GM23338 (cell line): ENCODE data around the gene UPP1. TPM values are rescaled to one million over a fixed set of nuclear protein-coding genes. Genes with fewer than 3 reads are reported as not detected.

ENCODE experiments used
- ATAC-seq: fragments of 200-7000 bp; cut with Tn5 transposase; 3 replicates; pipeline ENCODE4 v1.9.1; 2020
- DNase-seq: peaks from one replicate; pipeline ENCODE4 v3.0.0-alpha.2; 2015; ENCODE audit warnings: low spot score
- H2AFZ ChIP-seq: fragments of 200-600 bp; sonication (generic); 2 replicates; pipeline ENCODE4 v1.8.0; 2016; ENCODE audit warnings: antibody characterized with exemption, mild to moderate bottlenecking, moderate library complexity
- H3F3A ChIP-seq: fragments of 200-600 bp; sonication (generic); replicated peaks from 2 replicates; pipeline ENCODE4 v1.8.0; 2017; ENCODE audit warnings: antibody characterized with exemption, mixed run types, low read depth
- H3K27ac ChIP-seq: fragments of 200-600 bp; sonication (generic); 2 replicates; pipeline ENCODE4 v1.6.1; 2016; ENCODE audit warnings: low read depth
- H3K27me3 ChIP-seq: fragments of 200-600 bp; sonication (generic); 2 replicates; pipeline ENCODE4 v1.8.0; 2016; ENCODE audit warnings: mild to moderate bottlenecking, mixed run types, moderate library complexity; ENCODE audit not compliant: insufficient read depth
- H3K36me3 ChIP-seq: fragments of 200-600 bp; sonication (generic); 2 replicates; pipeline ENCODE4 v1.8.0; 2016; ENCODE audit warnings: mild to moderate bottlenecking; ENCODE audit not compliant: insufficient read depth
- H3K4me1 ChIP-seq: fragments of 200-600 bp; sonication (generic); 2 replicates; pipeline ENCODE4 v1.8.0; 2016; ENCODE audit warnings: mild to moderate bottlenecking, moderate library complexity; ENCODE audit not compliant: insufficient read depth
- H3K4me2 ChIP-seq: fragments of 200-600 bp; sonication (generic); 2 replicates; pipeline ENCODE4 v1.7.1; 2017; ENCODE audit warnings: mixed run types
- H3K4me3 ChIP-seq: fragments of 200-600 bp; sonication (generic); 2 replicates; pipeline ENCODE4 v1.6.1; 2016; ENCODE audit warnings: mixed run types
- H3K79me2 ChIP-seq: fragments of 200-600 bp; sonication (generic); replicated peaks from 2 replicates; pipeline ENCODE4 v1.8.0; 2017; ENCODE audit warnings: mild to moderate bottlenecking; ENCODE audit not compliant: insufficient read depth
- H3K9me2 ChIP-seq: fragments of 200-600 bp; sonication (generic); 2 replicates; pipeline ENCODE4 v1.8.0; 2017; ENCODE audit not compliant: insufficient read depth
- H4K20me1 ChIP-seq: fragments of 200-600 bp; sonication (generic); replicated peaks from 2 replicates; pipeline ENCODE4 v1.8.0; 2017; ENCODE audit warnings: mild to moderate bottlenecking; ENCODE audit not compliant: insufficient read depth
- H3K27ac Mint-ChIP-seq: 2 replicates; pipeline ENCODE4 v1.8.0; 2020; ENCODE audit warnings: inconsistent platforms, mild to moderate bottlenecking, moderate library complexity, mixed read lengths
- H3K27me3 Mint-ChIP-seq: 3 replicates; pipeline ENCODE4 v1.8.0; 2022; ENCODE audit warnings: low read depth, mild to moderate bottlenecking, moderate library complexity, mixed read lengths, inconsistent platforms; ENCODE audit not compliant: insufficient read depth, poor library complexity
- H3K36me3 Mint-ChIP-seq: 3 replicates; pipeline ENCODE4 v1.8.0; 2021; ENCODE audit warnings: low read depth, mild to moderate bottlenecking, inconsistent platforms, moderate library complexity, mixed read lengths
- H3K4me1 Mint-ChIP-seq: 3 replicates; pipeline ENCODE4 v1.8.0; 2020; ENCODE audit warnings: mild to moderate bottlenecking, inconsistent platforms, mixed read lengths
- H3K4me3 Mint-ChIP-seq: 3 replicates; pipeline ENCODE4 v1.8.0; 2021; ENCODE audit warnings: moderate library complexity, mild to moderate bottlenecking, inconsistent platforms, mixed read lengths
- H3K9me3 Mint-ChIP-seq: 3 replicates; pipeline ENCODE4 v1.8.0; 2020; ENCODE audit warnings: moderate library complexity, mild to moderate bottlenecking, inconsistent platforms, mixed read lengths
- CREB1 ChIP-seq: fragments of 250-450 bp; sonication (Bioruptor Pico); IDR thresholded peaks from 2 replicates; pipeline ENCODE4 v1.5.0; 2020; ENCODE audit warnings: low read depth, mild to moderate bottlenecking, moderate library complexity
- CTCF ChIP-seq, 2 experiments: fragments of 200-600 bp in 1 of 2; sonication (generic) in 1 of 2; conservative IDR thresholded peaks; 2 replicates each; pipeline versions ENCODE4 v1.5.1 to v1.6.1; 2016 to 2017; ENCODE audit warnings: antibody characterized with exemption in 2 of 2, low read depth in 2 of 2, mild to moderate bottlenecking in 2 of 2, moderate library complexity in 1 of 2
- ETS1 ChIP-seq: IDR thresholded peaks from 2 replicates; pipeline ENCODE4 v1.6.1; 2016; ENCODE audit warnings: antibody characterized with exemption
- EZH2 ChIP-seq: fragments of 200-600 bp; sonication (generic); IDR thresholded peaks from one replicate; pipeline ENCODE4 v1.8.0; 2017; ENCODE audit warnings: antibody characterized with exemption, mild to moderate bottlenecking, low read depth; ENCODE audit not compliant: unreplicated experiment
- EZH2phosphoT487 ChIP-seq: fragments of 200-600 bp; sonication (generic); IDR thresholded peaks from one replicate; pipeline ENCODE4 v1.8.1; 2018; ENCODE audit warnings: antibody characterized with exemption; ENCODE audit not compliant: unreplicated experiment
- JUNB ChIP-seq: IDR thresholded peaks from one replicate; pipeline ENCODE4 v1.6.1; 2016; ENCODE audit warnings: antibody characterized with exemption; ENCODE audit not compliant: unreplicated experiment
- NANOG ChIP-seq: IDR thresholded peaks from 2 replicates; pipeline ENCODE4 v1.6.1; 2016; ENCODE audit warnings: antibody characterized with exemption, borderline replicate concordance
- POLR2AphosphoS5 ChIP-seq: IDR thresholded peaks from 2 replicates; pipeline ENCODE4 v1.6.1; 2016; ENCODE audit warnings: antibody characterized with exemption, low read depth
- REST ChIP-seq: IDR thresholded peaks from one replicate; pipeline ENCODE4 v1.6.1; 2018; ENCODE audit warnings: antibody characterized with exemption; ENCODE audit not compliant: unreplicated experiment
- ZNF114 ChIP-seq: fragments of 250-450 bp; sonication (Bioruptor Pico); IDR thresholded peaks from 2 replicates; pipeline ENCODE4 v1.5.0; 2020; ENCODE audit warnings: mild to moderate bottlenecking, moderate library complexity
- ZNF331 ChIP-seq: fragments of 250-450 bp; sonication (Bioruptor Pico); IDR thresholded peaks from 2 replicates; pipeline ENCODE4 v1.5.0; 2020; ENCODE audit warnings: low read depth, mild to moderate bottlenecking, moderate library complexity
- ZNF462 ChIP-seq: fragments of 250-450 bp; sonication (Bioruptor Pico); IDR thresholded peaks from 2 replicates; pipeline ENCODE4 v1.5.0; 2020; ENCODE audit warnings: mild to moderate bottlenecking, moderate library complexity
- polyA plus RNA-seq: library from polyadenylated mRNA; unstranded; fragments of >200 nt; fragmentation: Nextera tagmentation; extraction: Ambion mirVana; gene quantifications from 2 replicates; pipeline ENCODE4 v1.2.1, GENCODE V29; 2016
- total RNA-seq: library from RNA; depleted of rRNA; stranded (reverse); fragments of >200 nt; shearing (Covaris generic); gene quantifications from 2 replicates; pipeline ENCODE4 v1.2.3, GENCODE V29; 2014

The UPP1 gene
- total and polyA plus RNA-seq, 2 experiments from 2014 or later: 22.7 to 43.5 TPM

- Histone ChIP-seq H3K79me2 (no peaks in the 10 kb centered on the region), H4K20me1 (no peaks in the 10 kb centered on the region), H3K4me2 (peak overlapping the region; percentile 72), H3K4me1 (peaks cover 52% of the 10 kb centered on the region), H3K9me2 (peaks cover 7% of the 10 kb centered on the region), H3K27ac (peak overlapping the region; percentile 22; the same call in 1 of the 2 replicates), H3K27me3 (peaks cover 17% of the 10 kb centered on the region), H3K4me3 (no peak overlapping the region), H2AFZ (peak overlapping the region; percentile 30), H3F3A (no peaks in the 10 kb centered on the region), H3K36me3 (no peaks in the 10 kb centered on the region)
- ATAC-seq (peak; percentile 18; the same call in 2 of the 3 replicates), DNase-seq (peak; percentile 8)
- Mint-ChIP-seq H3K27me3 (peaks cover 26% of the 10 kb centered on the region), H3K4me3 (no peak overlapping the region), H3K36me3 (no peaks in the 10 kb centered on the region), H3K4me1 (peaks cover 64% of the 10 kb centered on the region), H3K9me3 (no peaks in the 10 kb centered on the region), H3K27ac (no peak overlapping the region)
- TF ChIP-seq ZNF114 (CRISPR knock-in tag) (no peak), NANOG (no peak), ZNF331 (no peak), REST (no peak), CREB1 (CRISPR knock-in tag) (no peak), ZNF462 (CRISPR knock-in tag) (no peak), EZH2phosphoT487 (no peak), POLR2AphosphoS5 (no peak), JUNB (no peak), CTCF (conservative IDR thresholded peaks at IDR 0.05; ENCODE audit: low read depth in 2 of 2) (no peak), EZH2 (no peak), ETS1 (no peak)
Observed at GRCh38 chr7:48040944-48041652, 48.0 kb upstream of the UPP1 start.
